22Rv1 (cell line): ENCODE results near the gene COMT.

ENCODE experiments used
- H3K27ac ChIP-seq: fragments of 450-650 bp; 2 replicates; pipeline ENCODE4 v1.5.1; 2017
- CTCF ChIP-seq: fragments of 450-650 bp; IDR thresholded peaks from 2 replicates; pipeline ENCODE4 v1.5.1; 2017; ENCODE audit warnings: mild to moderate bottlenecking
- ZFX ChIP-seq: fragments of 450-650 bp; IDR thresholded peaks from 2 replicates; pipeline ENCODE4 v1.6.1; 2017; ENCODE audit warnings: antibody characterized with exemption, borderline replicate concordance

COMT gene

GRCh38 chr22:19897726-19898125 lies 43.8 kb upstream of the COMT start:
- TF ChIP-seq CTCF (no peak), ZFX (no peak)
- H3K27ac ChIP-seq: no peak overlapping the region

DNA sequence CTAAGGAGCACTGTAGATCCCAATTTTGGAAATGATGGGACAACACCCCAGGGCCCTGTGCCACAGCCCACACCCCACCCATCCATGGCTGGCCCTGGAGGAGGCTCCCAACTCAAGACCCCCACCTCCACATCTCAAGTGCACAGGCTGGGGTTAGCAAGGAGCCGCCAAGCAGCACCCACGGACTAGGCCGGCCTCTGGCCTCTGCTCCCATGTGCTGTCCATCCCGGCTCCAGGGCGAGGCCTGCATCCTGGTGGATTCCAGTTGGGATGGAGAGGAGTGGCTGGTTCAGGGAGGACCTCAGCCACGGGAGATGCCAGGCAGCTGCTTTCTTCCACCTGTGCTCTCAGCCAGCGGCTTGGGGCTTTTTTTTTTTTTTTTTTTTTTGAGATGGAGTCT lies 43.4 kb upstream of the COMT start:
- H3K27ac ChIP-seq: no peak overlapping the region
- no peak for TF ChIP-seq ZFX
- TF ChIP-seq CTCF: no peak

DNA sequence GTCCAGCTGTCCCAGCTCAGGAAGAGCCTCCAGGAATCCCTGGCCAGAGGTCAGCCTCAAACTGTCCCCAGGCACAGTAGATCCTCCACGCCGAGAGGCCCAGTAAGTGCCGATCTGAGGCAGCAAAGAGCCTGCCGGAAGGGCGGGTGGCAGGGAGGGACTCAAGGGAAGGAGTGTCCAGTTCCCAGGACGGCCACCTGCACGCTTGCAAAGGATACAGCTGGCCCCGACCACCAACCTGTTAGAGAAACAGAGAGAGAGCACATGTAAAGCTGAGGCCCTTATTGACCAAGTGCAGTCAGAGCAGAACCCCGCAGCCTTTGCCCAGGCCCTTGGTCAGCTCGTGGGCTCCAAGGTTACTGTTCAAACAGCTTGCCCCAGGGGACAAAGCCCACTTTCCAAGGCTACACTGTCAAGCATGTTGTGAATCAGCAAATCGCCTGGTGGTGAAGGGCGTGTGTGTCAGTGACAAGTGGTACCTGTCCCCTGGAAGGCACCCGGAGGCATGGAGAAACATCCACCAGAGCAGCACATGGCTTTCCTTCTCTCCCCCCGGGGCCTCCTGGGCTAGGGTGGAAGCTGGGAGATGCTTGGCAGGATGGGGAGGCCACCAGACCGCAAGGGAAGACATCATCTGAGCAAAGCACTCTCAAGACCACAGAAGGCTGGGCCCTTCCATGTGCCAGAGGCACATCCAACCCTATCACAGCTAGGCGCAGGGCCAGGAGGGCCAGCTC lies 42.6 kb upstream of the COMT start:
- no peak overlapping the region for H3K27ac ChIP-seq

GRCh38 chr22:19900707-19901436 lies 40.7 kb upstream of the COMT start:
- TF ChIP-seq CTCF (no peak), ZFX (no peak)
- H3K27ac ChIP-seq: no peak overlapping the region

More for the DNA sequence above, 42.6 kb upstream of the COMT start:
- TF ChIP-seq ZFX (no peak), CTCF (no peak)

DNA sequence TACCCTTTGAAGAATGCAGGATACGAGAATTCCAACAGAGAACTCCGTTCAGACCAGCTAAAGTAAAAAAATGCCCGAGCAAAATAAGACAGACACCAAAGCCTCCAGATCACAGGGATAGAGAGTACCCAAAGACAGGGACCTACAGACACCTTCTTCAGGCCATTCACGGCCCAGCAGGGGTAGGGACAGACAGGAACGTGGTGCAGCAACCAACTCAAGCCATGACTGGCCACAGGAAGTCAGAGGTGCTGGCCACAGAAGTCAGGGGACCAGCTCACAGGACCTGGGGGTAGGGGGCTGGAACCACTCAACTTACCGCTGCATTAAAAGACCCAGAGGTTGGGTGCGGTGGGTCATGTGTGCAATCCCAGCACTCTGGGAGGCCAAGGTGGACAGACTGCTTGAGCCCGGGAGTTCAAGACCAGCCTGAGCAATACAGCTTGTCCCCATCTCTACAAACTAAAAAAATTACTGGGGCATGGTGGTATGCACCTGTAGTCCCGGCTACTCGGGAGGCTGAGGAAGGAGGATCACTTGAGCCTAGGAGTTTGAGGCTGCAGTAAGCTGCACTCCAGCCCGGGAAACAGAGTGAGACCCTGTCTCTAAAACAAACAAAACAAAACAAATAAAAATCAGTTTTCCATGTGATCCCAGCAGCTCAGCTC lies 39.9 kb upstream of the COMT start:
- TF ChIP-seq ZFX (no peak), CTCF (no peak)
- no peak overlapping the region for H3K27ac ChIP-seq

- TF ChIP-seq CTCF: no peak
- TF ChIP-seq ZFX: no peak
- H3K27ac ChIP-seq: no peak overlapping the region
Observed at GRCh38 chr22:19902245-19902715, 39.3 kb upstream of the COMT start.

- TF ChIP-seq ZFX: no peak
- no peak for TF ChIP-seq CTCF
- H3K27ac ChIP-seq: no peak overlapping the region
Observed at GRCh38 chr22:19903031-19903430, 38.5 kb upstream of the COMT start.
